GM21825 (cell line): ENCODE results near the gene LRP5.
A peak's percentile ranks its signal among the peaks of the same experiment; 100 is the strongest.

Experiments
- ATAC-seq: cut with Tn5 transposase; IDR thresholded peaks from one replicate; pipeline ENCODE4 v1.9.1; 2021; ENCODE audit warnings: mild to moderate bottlenecking, moderate library complexity; ENCODE audit not compliant: unreplicated experiment

The LRP5 gene

GRCh38 chr11:68312117-68312779 lies at the start of gene LRP5:
Gene LRP5 (plus strand): TSS chr11:68312591. CDS start chr11:68312715, 124 bp downstream.
- peak; percentile 35 for ATAC-seq

GRCh38 chr11:68263444-68264035 lies 48.9 kb upstream of the LRP5 start:
- ATAC-seq, result no peak

GRCh38 chr11:68264244-68264643 lies 48.1 kb upstream of the LRP5 start:
- ATAC-seq, result no peak

DNA sequence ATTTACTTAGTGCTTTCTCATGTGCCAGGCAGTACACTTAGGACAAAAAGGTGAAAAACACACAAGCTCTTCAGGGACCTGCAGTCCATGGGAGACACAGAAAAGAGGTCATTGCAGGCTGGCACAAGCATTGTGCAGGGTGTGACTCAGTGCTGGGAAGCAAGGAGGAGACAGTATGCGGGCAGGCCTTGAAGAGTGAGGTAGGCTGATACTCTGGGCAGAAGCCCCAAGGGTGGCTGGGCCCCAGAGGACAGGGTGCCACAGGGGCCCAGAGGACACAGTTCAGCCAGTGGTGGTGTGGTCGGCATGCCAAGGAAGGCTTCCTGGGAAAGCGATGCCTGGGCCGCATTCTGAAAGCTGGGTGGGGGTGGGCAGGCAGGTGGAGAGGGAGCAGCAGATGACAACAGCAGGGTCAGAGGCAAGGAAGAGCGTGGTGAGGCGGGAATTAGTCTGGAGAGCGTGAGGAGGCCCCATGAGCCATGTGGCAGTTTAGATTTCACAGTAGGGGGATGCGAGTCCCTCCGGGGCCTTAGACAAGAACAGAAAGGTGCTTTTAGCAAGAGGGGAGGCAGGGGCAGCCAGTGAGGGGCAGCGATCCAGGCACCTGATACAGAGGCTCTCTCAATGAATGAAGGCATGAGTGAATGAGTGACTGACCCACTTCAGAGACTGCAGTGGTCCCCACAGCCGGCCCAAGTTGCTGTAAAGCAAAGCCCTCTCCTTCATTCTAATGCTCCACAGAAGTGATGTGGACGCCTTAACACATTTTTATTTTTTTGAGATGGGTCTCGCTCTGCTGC lies 47.5 kb upstream of the LRP5 start:
- ATAC-seq, result no peak

DNA sequence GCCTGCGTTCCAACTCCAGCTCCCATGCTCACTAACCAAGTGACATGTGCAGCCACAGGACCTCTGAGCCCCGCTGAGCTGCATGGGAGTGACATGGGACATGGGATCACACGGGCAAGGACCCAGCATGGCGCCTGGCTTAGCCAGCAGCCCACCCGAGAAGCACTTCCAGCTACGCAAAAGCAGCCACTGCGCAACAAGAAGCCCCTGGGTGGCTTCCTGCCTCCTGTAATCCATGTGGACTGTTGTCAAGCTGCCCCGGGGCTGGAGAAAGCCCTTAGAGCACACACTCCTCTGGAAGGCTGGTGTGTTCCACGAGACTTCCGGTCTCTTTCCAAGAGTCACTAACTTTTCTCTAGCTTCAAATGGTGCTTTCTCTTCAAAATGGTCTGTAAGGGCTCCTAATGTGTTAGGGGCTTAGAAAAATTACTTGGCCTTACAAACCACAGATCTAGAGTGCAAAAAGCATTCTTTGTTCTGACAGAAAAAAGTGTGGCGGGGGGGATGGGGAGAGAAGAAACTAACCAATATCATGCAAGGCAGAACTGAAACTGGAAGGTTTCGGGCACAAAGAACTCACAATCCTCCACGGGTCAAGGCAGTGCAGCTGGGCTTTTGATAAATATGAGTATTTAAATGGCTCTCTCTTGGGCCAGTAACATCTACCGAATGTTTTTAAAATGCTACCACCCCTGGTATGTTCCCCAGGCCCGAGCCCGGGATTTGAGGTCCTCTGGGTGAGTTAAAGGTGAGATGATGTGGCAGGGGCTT lies 46.1 kb upstream of the LRP5 start:
- ATAC-seq, result peak; percentile 56

GRCh38 chr11:68266936-68267880 lies 45.2 kb upstream of the LRP5 start:
- no peak for ATAC-seq

DNA sequence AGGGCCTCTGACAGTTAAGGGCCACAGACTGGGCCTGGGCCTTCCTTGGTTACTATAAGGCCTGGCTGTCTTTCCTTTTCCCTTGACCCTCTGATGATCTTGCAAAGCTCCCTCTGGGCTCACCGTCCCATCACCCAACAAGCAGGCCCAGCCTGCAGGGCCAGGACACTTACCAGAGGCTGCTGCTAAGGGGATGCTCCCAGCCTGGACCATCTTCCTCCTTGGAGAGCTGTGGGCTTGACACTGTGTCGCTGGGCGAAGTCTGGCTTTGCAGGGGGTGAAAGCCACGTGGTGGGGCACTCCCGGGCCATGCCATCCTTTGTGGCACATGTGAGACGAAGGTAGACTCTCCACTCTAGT lies 44.5 kb upstream of the LRP5 start:
- ATAC-seq, result no peak

DNA sequence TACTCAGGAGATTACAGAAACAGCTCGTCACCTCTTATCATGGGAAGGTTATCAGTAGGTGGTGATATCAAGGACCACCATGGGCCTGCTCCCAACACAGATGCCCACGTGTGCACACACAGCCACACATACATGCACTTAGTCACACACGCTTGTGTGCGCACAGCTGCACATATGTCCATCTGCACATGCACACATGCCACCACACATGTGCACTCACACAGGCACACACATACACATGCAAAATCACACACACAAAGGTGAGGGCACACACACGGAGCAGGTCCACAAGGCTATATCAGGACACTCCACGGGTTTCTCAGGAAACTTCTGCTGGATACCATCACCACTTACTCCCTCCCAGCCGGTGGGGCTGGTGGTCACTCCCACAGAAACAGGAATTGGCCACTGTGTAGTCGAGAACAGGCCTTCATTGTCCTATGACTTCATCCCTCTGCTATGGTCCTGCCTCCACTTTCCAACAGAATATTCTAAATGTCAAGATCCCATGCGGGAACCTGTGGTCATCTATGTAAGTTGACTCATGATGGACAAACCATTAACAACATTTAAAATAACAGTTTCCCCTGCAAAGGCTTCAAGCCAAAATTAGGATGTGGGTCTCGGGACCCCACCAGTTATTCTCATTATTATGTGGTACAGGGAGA lies 42.8 kb upstream of the LRP5 start:
- no peak for ATAC-seq

GRCh38 chr11:68270196-68271022 lies 42.0 kb upstream of the LRP5 start:
- no peak for ATAC-seq

GRCh38 chr11:68271023-68271780 lies 41.2 kb upstream of the LRP5 start:
- ATAC-seq, result peak; percentile 24

DNA sequence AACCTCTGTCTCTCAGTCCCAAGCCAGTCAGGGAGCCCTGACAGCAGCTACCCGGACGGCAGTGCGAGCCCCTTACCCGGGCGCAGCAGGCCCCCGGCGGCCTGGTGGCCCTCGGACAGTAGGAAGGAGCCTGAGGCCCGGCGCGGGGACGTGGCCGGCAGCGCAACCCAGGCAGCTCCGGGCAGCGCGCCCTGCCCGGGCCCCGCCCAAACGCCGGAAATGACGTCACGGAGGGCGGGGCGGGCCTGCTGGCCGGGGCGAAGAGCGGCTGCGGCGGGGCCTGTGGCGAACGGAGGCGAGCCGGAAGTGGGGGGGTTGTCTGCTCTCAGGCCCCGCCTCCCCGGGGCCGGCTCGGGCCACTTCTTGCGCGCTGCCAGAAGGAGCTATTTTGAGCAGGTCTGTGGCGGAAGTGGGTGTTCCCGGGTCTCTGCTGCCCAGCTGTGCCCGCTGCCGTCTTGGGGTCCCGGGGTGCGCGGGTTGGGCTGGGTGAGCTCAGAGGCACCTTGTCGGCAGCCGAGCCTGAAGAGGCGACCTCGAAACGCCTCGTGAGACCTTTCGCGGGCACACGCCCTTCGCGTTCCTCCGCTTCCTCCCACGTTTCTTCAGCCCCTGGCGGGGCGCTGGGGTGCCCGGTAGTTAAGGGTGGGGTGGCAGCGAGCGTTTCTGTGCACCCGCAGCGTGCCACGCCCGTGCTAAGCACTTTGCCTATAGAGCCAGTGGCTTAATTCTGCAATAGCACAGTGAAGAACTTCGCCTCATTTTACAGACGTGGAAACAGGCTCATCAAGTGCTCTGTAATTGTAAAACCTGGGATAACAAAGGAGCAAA lies 40.4 kb upstream of the LRP5 start, which contains the start of gene C11orf24:
Gene C11orf24 (minus strand): TSS at position 193 of the 828 bp plus-strand sequence. CDS start 8,206 bp downstream, outside the sequence.
- ATAC-seq, result peak; percentile 73

- no peak for ATAC-seq
Observed at GRCh38 chr11:68273026-68273738, 39.2 kb upstream of the LRP5 start.

- no peak for ATAC-seq
Observed at GRCh38 chr11:68274306-68274705, 38.1 kb upstream of the LRP5 start.

DNA sequence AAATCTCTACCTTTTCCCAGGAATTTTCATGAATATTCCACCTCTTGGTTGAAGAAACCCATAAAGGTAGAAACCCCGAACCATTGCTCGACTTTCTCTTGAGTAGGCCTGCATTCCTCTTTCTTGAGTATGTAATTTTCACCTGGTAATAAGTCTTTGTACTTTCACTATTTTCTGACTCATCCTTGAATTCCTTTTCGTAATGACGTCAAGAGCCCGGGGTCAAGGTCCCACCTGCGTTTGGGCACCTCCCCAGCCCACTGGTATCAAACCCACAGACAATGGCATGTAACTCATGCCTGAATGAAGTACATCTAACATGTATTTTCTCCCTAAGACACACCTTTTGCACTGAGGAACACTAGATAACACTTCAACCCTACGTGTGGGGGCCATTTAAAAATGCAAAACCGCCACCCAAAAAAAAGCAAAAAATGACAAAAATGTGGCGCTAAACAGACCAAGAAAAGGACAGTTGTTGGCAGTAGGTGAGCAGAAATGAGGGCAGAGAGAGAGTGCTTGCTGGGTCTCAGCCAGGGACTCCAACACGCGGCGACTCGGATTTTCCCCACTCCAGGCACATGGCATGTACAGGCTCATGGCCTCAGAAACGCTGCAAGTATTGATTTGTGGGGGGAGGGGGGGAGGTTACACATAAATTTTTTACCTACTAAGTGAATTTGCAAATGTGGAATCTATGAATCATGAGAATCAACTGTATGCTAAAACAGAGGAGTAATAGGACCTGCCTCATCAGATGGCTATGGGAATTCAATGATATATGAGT lies 36.5 kb upstream of the LRP5 start:
- no peak for ATAC-seq

GRCh38 chr11:68276861-68277260 lies 35.5 kb upstream of the LRP5 start:
- ATAC-seq, result no peak

GRCh38 chr11:68279676-68280075 lies 32.7 kb upstream of the LRP5 start:
- no peak for ATAC-seq
